HG03439 (cell line): ENCODE results near the gene RTP5.
"Not testable (repeated sequence)": the region's sequence is repeated elsewhere in the genome, so short reads cannot be mapped to it uniquely, and the experiment has no call there.

Experiments used
- ATAC-seq: cut with Tn5 transposase; IDR thresholded peaks from one replicate; pipeline ENCODE4 v1.9.1; 2021; ENCODE audit warnings: mild to moderate bottlenecking, moderate library complexity; ENCODE audit not compliant: unreplicated experiment

The RTP5 gene

DNA sequence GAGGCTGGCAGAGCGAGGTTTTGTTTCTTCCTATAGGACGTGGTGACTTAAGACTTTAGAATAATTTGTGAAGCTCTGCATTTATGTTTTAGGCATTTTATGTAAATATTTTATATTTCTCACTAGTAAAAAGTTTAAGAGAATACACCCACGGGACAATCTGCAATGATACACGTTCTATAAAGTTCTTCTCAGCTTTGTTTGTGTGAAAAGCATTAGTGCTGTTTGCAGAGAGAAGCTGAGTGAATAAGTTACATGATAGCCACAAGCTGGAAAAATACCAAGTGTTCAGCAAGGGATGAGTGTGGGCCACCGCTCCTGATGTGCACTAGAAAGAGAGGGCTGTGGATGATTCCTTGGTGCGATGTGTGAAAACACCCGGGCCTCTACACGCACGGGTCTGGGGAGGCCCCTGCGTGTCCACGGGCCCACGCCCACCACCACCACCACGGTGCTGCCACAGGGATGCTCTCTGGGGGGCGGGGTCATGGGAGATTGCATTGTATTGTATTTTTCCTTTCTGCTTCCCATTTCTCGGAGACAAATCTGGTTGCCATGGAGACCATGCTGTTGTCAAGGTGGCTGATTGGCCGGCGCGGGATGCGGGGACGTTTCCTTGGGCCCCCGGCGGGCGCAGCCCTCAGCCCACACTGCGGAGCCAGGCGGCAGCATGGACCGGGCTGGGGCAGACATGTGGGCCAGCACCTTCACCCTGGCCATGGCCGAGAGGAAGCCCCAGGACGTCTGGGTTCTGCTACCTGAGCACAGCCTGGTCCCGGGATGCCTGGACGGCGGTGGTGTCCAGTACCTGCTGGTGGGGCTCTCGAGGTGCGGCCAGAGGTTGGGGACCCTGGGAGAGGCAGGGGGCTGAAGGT lies at the start of gene RTP5:
Gene RTP5 (plus strand): TSS at position 643 of the 875 bp plus-strand sequence. CDS start 28 bp downstream, at position 671.
- ATAC-seq: no peak

DNA sequence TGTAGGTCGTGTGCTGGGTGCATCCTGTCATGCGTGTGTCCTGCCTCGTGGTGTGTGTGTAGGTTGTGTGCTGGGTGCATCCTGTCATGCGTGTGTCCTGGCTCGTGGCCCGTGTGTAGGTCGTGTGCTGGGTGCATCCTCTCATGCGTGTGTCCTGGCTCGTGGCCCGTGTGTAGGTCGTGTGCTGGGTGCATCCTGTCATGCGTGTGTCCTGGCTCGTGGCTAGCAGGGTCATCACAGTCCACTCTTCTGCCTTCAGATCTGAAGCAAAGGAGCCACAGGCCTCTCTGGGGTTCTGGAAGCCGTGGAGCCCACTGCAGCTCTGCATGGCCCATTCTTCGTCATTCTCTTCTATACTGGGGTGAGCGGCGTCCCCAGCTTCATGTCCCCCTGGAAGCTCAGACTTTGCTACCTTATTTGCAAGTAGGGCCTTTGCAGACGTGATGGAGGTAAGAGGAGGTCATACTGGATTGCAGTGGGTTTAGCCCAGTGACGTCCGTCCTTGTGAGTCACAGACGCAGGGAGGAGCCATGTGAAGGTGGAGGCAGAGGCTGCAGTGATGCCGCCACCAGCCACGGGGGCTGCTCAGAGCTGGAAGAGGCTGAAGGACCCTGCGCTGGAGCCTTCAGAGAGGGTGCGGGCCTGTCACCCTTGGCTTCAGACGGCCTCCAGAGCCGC lies 49.4 kb upstream of the RTP5 start:
- not testable (repeated sequence) for ATAC-seq

DNA sequence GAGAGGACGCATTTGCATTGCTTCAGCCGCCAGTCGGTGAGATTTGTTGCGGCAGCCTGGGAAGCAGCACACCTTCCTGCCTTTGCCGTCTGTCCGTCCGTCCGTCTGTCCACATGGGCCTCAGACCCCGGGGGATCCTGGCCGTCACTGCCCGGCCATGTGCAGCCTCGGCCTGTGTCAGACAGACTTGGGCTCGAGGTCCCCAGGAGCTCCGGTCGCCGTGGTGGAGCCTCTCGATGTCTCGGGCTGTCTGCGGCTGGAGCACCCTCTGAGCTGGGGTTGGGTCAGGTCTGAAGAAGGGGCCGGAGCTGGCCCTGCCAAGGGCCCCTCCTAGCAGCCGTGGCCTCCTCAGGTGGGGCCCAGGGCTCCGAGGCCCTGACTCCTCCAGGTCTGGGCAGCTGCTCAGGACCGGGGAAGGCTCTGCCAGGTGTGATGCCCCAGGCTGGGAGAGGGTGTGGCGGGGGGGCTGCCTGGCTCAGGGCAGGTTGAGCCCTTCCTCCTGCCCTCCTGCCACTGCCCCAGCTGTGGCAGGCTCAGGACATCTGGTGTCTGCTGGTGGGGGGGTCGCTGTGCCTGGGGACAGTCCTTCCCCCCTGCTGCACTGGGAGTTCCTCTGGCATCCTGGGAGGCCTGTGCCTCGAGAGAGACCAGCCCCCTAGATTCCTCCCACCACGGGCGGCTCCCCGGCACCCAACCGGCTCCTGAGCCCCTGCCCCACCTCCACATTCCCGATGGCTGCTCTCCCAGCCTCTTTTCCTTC lies 48.7 kb upstream of the RTP5 start:
- ATAC-seq: no peak

DNA sequence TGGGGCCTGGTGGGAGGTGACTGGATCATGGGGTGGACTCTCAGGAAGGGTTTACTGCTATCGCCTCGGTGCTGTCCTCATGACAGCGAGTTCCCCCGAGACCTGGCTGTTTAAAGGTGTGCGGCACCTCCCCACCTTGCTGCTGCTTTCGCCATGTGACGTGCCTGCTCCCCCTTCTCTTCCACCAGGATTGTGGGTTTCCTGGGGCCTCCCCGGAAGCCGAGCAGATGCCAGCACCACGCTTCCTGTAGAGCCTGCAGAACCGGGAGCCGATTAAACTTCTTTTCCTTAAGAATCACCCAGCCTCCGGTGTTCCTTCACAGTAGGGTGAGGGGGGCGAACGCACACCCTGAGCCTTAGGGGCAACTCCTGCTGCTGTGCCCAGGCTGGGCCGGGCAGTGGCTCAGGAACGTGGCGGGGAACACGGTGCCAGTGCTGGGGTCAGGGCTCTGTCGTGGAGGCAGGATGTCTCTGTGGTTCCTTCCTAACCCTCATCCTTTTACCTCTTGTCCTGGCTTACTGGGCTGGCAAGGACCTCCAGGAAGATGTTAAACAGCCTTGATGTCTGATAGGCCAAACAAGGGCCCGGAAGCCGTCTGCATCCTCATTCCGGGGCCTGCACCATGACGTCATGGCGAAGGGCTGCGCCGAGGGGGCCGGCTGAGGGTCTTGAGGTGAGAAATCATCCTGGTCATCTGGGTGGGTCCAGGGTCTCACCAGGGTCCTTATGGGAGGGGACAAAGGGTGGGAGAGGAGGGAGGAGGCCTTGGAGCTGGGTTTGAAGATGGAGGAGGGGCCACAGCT lies 47.9 kb upstream of the RTP5 start:
- no peak for ATAC-seq

DNA sequence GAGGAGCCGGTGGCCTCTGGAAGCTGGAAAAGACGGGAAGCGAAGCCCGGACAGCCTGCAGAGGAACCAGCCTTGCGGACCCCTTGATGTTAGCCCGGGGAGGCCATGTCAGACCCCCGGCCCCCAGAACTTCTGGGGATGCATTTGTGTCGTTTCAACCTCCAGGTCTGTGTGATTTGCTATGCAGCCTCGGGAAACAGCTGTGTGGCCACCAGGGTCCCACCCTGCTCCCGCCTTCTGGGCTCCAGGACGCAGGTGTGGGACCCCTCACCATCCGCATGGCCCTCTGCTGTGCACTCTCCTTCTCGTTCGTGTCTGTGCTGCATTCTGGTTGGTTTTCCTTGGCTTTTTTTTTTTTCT lies 47.3 kb upstream of the RTP5 start:
- no peak for ATAC-seq

DNA sequence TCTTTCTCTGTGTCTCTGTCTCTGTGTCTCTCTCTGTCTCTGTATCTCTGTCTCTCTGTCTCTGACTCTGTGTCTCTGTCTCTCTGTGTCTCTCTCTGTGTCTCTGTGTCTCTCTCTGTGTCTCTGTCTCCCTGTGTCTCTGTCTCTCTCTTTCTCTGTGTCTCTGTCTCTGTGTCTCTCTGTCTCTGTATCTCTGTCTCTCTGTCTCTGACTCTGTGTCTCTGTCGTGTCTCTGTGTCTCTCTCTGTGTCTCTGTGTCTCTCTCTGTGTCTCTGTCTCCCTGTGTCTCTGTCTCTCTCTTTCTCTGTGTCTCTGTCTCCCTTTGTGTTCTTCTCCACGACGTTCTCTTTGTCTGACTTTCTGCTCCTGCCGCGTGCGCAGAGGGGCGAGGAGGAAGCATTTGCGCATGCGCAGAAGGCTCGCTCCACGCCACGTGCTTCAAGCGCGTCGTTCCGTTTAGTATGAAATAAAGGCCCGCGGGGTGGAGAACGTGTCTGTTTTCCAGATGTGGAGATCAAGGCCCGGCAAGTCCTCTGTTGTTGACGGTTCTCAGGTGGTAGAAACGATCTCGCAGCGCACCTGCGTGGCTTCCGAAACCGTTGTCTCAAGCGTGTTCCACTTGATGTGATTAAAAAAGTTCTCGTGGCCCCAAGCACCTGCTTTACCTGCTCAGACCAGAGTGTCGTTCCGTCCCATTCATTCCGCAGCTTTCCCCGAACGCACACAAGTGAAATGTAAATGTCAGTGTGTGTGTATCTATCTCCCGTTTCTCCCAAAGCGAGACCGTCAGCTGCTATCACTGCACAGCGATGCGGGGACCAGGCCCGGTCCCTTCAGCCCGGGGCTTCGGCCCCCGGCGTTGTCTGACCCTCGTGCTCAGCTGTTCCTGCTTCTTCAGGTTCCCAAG lies 45.7 kb upstream of the RTP5 start:
- not testable (repeated sequence) for ATAC-seq

DNA sequence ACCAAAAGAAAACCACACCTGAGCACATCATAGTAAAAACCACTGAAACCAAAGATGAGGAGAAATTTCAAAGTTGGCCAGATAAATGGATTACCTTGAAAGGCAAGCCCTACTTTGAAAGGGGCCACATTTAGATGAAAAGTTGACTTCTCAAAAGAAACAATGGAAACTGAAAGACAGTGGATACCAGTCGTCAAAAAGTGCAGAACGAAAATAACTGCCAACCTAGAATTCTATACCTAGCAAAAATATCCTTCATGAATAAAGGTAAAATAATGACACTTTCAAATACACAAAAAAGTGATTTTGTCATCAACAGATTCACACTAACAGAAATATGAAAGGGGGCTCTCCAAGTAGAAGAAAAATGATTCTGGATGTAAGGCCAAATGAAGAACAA lies 42.1 kb upstream of the RTP5 start:
- no peak for ATAC-seq

DNA sequence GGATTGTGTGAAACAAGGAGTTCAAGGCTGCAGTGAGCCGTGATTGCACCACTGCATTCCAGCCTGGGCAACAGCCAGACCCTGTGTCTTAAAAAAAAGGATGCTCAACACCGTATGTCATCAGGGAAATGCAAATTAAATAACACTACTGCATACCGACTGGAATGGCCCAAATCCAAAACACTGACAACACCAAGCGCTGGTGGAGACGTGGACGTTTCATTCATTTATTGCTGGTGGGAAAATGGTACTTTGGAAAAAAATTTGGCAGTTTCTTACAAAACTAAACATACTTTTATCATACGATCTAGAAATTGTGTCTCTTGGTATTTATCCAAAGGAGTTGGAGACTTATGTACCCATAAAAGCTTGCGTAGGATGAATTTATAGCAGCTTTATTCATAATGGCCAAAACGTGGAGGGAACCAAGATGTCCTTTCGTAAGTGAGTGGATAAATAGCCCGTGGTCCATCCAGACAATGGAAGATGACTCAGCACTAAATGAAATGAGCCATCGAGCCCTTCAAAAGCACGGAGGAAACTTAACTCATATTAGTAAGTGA lies 36.3 kb upstream of the RTP5 start:
- no peak for ATAC-seq

DNA sequence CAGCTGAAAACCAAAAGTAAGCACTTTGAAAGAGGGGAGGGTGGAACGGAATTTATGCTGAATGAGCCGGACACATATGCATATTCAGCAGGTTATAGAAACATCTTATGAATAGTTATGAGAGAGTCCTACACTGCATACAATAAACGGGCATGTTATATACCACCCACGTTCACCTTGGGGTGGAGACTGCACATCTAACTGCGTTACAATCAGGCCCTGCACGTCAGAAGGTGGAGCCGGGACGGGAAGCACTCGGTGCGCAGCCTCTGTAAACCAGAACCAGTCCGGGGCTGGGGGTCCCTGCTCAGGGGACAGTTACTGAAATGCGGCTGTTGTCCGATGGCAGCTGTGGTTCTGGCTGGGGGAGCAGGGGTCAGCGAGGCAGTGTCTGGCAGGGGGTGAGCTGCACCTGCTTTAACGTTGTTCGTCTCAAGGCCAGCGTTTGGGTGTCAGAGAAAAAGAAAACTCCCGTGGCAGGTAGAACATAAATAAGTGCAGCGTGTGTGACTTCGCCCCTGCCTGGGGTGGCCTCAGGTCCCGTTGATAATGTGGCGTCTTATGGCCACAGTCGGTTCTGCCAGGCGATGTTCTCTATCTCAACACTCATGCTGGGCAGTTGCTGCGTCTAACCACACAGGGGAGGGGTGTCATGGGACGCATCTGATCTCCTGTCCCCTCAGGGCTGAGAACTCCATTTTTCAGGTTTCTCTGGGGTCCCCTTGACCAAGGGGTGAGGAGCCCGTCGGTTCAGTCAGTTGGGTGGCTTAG lies 35.6 kb upstream of the RTP5 start:
- not testable (repeated sequence) for ATAC-seq

DNA sequence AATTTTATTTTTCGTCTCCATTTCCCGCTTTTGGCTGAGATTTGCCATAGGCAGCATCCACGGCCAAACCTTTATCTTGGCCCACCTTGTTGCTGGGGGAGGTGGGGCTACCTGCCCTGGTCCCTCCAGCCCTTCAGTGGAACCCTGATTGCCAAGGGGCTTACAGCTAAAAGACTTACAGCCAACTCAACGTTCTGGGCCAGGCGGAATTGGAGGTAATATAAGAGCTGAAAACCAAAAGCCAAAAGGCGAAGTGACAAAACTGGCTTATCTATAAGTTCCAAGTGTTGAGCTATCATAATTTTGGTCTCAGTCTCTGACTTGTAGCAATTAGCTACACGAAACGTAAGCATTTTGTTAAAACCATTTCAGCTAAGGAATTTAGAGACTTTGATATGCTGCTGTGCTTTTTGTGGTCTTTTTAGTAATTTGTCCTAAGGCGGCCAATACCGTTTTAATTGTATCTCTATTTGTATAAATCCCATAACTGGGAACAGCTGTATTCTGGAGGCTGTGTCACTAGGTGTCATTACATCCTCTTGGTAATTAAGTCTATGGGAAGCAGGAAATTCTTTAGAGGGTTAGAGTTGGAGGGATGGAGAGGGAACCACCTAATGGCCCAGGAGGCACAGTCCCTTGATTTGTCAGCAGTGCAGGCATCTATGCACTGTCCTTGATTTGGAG lies 34.9 kb upstream of the RTP5 start:
- no peak for ATAC-seq

DNA sequence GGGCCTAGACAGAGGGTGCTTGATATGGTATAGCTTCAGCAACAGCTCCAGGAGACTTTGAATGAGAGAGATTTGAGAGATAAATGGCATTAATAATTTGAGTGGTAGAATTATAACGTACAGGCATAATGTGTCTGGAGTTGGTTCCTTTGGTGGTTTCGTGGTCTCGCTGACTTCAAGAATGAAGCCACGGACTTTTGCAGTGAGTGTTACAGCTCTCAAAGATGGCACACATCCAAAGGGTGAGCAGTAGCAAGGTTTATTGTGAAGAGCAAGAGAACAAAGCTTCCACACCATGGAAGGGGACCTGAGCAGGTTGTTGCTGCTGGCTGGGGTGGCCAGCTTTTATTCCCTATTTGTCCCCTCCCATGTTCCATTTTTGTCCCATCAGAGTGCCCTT lies 33.9 kb upstream of the RTP5 start:
- ATAC-seq: no peak

DNA sequence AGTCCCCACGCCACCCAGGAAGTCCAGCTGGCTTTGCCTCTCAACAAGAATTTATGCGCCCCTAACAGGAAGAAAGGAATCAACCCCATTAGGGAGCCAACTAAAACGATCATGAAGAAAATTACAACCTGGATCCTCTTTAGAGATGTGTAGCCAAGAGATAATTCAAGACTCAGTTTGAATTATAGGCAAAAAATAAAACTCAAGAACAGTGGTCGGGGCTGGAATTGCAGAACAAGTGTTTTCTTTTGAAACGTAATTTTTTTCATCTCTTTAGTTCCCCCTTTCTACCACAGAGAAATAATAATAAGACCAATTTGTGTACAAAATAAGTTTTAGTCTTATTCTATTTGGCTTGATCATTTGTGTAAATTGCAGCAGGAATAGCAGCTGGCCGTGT lies 33.2 kb upstream of the RTP5 start:
- no peak for ATAC-seq

DNA sequence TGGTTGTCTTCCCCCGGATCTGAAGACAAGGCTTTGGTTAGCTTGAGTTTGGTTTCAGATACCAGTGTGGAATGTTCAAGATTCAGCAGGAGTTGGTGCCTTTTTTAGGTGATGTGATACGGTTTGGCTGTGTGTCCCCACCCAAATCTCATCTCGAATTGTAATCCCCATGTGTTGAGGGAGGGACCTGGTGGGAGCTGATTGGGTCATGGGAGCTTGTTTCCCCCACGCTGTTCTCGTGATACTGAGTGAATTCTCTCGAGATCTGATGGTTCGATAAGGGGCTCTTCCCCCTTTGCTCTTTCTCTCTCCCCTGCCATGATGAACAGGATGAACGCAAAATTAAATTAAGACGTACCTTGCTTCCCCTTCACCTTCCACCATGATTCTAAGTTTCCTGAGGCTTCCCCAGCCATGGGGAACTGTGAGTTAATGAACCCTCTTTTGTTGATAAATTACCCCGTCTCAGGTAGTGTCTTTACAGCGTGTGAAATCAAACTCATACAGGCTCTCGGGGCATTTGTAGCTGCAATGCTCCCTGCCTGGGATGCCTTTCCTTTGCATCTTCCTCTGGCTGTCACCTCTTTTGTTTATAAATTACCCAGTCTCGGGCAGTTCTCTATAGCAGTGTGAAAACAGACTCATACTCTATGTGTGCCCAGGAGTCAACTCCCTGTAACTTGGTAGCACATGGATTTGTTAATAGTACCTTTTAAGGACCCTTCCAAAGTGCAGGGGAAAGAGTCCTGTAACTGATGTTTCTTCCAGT lies 32.1 kb upstream of the RTP5 start:
- no peak for ATAC-seq

DNA sequence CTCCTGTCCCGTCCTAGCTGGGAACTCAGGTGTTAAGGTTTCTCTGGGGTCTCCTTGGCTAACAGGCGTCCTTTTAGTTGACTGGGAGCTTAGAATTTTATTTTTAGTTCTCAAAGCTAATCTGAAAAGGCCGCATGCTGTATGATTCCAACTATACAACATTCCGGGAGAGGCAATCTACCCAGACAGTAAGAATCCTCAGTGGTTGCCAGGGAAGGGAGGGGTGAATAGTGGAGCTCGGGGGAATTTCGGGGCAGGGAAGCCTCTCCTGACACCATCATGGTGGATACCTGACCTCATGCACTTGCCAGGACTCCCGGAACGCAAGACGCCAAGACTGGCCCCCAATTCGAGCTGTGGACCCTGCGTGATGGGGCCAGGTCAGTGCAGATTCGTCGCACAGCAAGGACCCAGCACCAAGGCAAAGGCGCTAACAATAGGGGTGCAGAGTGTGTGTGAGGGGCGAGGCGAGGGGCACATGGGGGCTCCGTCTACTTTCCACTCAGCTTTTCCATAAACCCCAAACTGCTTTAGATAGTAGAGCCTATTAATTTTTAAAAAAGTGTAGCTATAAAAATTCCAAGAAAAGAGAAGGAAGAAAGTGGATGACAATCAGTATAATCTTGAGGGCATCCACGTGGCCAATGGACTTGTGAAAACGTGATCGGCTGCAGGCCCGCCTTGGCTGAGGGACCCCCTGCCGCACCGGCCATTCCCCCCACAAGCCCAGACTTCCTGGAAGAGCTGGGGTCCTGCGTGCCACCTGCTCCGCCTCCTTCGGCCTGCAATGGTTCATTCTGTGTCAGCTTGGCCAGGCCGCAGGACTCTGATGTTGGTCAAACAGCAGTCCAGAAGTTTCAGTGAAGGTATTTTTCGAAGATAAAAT lies 28.1 kb upstream of the RTP5 start:
- ATAC-seq: no peak

DNA sequence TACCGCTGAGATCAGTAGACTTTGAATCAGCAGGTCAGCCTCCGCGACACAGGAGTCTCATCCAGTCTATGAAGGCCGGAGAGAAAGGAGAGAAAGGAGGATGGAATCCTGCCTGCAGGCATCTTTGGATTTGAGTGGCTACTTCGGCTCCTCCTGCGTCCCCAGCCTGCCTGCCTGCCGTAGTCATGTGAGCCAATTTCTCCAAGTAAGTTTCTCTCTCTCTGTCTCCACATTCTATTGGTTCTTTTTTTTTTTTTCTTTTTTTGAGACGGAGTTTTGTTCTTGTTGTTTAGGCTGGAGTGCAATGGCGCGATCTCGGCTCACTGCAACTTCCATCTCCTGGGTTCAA lies 27.5 kb upstream of the RTP5 start:
- ATAC-seq: no peak

DNA sequence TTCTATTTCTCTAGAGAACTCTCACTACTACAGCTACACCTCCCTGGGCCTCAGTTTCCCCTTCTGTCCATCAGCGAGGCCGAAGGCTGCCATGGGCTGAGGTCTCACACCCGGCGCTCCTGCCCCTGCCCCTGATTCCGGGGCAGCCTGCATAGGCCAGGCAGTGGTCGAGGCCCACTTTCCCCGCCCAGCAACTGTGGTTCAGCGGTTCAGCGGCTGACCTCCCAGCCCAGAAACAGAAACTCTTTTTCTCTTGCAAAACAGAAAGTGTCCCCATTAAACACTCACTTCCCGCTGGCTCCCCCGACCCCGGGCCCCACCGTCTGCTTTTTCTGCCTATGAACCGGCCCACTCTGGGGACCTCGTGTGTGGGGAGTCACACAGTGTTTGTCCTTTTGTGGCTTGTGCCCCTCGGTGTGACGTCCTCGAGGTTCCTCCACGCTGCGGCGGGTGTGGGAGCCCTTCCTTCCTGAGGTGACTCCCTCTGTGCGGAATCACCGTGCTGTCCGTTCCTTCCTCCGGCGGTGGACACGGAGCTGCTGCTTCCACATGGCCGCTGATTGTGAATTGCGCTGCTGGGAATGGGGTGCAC lies 26.8 kb upstream of the RTP5 start:
- ATAC-seq: no peak
